ENCODE results near the gene UNC5B.
A peak's percentile ranks its signal among the peaks of the same experiment; 100 is the strongest.
"Not testable (repeated sequence)": the region's sequence is repeated elsewhere in the genome, so short reads cannot be mapped to it uniquely, and the experiment has no call there.

The UNC5B gene

GRCh38 chr10:71217266-71218045 is 5.1 kb downstream of the UNC5B start:
- H3K4me3 ChIP-seq (ENCODE audit: low read length), result peak overlapping the region; percentile 50
- TF ChIP-seq, protein P1, sequence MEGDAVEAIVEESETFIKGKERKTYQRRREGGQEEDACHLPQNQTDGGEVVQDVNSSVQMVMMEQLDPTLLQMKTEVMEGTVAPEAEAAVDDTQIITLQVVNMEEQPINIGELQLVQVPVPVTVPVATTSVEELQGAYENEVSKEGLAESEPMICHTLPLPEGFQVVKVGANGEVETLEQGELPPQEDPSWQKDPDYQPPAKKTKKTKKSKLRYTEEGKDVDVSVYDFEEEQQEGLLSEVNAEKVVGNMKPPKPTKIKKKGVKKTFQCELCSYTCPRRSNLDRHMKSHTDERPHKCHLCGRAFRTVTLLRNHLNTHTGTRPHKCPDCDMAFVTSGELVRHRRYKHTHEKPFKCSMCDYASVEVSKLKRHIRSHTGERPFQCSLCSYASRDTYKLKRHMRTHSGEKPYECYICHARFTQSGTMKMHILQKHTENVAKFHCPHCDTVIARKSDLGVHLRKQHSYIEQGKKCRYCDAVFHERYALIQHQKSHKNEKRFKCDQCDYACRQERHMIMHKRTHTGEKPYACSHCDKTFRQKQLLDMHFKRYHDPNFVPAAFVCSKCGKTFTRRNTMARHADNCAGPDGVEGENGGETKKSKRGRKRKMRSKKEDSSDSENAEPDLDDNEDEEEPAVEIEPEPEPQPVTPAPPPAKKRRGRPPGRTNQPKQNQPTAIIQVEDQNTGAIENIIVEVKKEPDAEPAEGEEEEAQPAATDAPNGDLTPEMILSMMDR (IDR thresholded peaks at IDR 0.05; ENCODE audit: insufficient read depth, low read depth, low read length, missing control alignments), result no peak
- DNase-seq (ENCODE audit: low read depth), result peak; percentile 46

GRCh38 chr10:71218046-71218650 is 5.8 kb downstream of the UNC5B start:
- H3K4me3 ChIP-seq (ENCODE audit: low read length), result peak overlapping the region; percentile 50
- peak; percentile 76 for DNase-seq (ENCODE audit: low read depth)

GRCh38 chr10:71218651-71219050 is 6.3 kb downstream of the UNC5B start:
- TF ChIP-seq, protein P1 (IDR thresholded peaks at IDR 0.05; ENCODE audit: insufficient read depth, low read depth, low read length, missing control alignments), result no peak
- DNase-seq (ENCODE audit: low read depth), result no peak
- no peak overlapping the region for H3K4me3 ChIP-seq (ENCODE audit: low read length)

More at GRCh38 chr10:71218046-71218650, 5.8 kb downstream of the UNC5B start:
- TF ChIP-seq, protein P1 (IDR thresholded peaks at IDR 0.05; ENCODE audit: insufficient read depth, low read depth, low read length, missing control alignments), result no peak

DNA sequence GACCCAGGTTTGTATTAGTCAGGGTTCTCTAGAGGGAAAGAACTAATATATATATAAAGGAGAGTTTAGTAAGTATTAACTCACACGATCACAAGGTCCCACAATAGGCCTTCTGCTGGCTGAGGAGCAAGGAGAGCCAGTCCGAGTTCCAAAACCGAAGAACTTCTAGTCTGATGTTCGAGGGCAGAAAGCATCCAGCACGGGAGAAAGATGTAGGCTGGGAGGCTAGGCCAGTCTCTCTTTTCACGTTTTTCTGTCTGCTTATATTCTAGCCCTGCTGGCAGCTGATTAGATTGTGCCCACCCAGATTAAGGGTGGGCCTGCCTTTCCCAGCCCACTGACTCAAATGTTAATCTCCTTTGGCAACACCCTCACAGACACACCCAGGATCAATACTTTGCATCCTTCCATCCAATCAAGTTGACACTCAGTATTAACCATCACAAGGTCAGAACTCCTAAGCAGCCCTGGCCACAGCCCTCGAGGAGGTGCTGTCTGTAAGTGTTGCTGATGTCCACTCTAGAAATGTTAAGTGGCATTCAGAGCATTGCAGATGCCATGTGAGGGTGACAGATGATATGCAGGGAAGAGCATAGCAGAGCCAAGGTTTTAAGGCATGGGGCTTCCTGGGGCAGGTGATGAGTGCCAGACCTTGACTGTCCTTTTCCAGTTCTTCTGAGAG is 7.0 kb downstream of the UNC5B start:
- not testable (repeated sequence) for DNase-seq (ENCODE audit: low read depth); H3K4me3 ChIP-seq (ENCODE audit: low read length)

DNA sequence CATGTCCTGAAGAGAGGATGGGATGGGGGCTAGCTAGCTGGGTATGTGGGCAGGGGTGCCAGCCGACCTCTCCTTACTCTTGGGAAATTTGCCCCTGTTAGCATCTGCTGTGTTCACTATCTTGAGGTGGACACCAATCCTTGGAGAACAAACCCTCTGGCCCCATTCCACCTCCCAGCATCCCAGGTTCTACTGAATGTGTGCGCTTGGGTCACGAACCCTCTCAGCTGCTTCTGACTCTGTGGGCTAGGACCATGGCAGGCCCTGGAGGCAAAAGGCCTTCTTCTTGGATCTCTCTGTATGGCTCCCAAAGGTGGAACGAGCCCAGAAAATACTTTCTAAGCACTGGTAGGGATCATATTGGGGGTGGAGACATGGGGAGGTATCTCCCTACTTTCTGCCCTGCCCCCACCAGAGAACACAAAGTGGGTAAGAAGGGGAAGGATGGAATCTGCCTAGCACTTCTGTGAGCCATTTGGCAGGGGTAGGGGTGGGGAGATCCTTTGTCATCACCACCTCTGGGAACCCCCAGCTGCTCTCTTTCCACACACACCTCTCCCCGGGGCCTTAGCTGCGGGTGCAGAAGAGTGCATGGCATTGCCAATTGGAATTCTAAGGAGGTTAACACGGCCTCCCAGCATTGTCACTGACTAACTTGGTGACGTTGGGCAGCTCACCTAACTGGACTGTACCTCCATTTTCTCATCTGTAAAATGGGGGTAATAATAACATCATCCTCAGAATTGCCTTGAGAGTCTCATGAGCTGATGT is 7.7 kb downstream of the UNC5B start:
- DNase-seq (ENCODE audit: low read depth), result no peak
- H3K4me3 ChIP-seq (ENCODE audit: low read length), result no peak overlapping the region
- TF ChIP-seq, protein P1 (IDR thresholded peaks at IDR 0.05; ENCODE audit: insufficient read depth, low read depth, low read length, missing control alignments), result no peak

DNA sequence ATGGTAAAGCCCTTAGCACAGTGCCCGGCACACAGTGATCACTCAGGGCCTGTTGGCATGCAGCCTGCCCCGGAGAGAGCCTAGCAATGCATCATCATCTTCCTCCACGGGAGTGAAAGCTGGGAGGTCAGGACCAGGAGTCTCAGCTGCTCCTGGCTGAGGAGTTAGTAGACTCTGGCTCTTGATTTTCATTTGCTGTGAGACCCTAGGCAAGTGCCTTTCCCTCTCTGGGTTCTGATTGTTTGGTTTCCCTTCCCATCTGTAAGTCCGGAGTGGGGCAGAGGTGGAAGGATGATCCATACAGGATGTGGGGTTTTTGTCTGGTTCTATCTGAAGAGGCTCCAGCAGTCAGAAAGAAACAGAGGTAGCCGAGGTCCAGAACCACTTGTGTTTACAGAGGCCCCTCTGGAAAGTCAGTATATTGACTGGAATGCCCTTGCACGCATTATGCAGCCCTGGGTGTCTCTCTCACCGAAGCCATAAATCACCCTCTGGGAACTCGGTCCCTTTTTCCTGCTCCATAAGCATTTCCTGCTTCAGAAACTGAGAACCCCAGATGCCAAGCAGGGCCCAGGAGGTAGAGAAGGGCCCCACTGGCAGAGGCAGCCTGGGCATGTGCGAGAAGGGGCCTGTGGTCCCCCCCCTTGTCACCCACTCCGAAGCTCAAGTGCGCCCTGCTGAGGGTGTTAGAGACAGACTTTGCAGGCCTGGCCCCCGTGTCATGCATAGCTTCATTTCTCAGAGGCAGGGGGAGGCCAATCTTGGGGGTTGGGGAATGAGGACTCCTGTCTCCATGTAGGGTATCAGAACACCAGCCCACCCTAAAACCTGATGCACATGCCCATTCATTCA is 8.5 kb downstream of the UNC5B start:
- DNase-seq (ENCODE audit: low read depth), result no peak
- H3K4me3 ChIP-seq (ENCODE audit: low read length), result no peak overlapping the region
- TF ChIP-seq, protein P1 (IDR thresholded peaks at IDR 0.05; ENCODE audit: insufficient read depth, low read depth, low read length, missing control alignments), result no peak
